A673 (cell line): ENCODE data around the gene CUX1. TPM values are rescaled to one million over a fixed set of nuclear protein-coding genes. Genes with fewer than 3 reads are reported as not detected.

Experiments
- BruUV-seq: library from RNA; stranded (reverse); fragments of 400-500 nt; replicated peaks from 2 replicates; lab custom pipeline; 2021; lab: Mats Ljungman, UMichigan
- CTCF ChIA-PET: fragments of 300-600 bp; sonication (Branson Sonifier 250); formaldehyde crosslinking; loops from one replicate; lab custom pipeline; 2022; ENCODE audit warnings: antibody characterized with exemption; lab: Charles Lee
- POLR2A ChIA-PET: fragments of 300-600 bp; sonication (Branson Sonifier 250); formaldehyde crosslinking; loops from one replicate; lab custom pipeline; 2022; ENCODE audit warnings: antibody characterized with exemption; ENCODE audit not compliant: low non-redundant PET; lab: Charles Lee
- DNase-seq: peaks from one replicate; pipeline ENCODE4 v3.0.0-alpha.2; 2015; ENCODE audit warnings: low spot score
- H3K27ac ChIP-seq: fragments of 200-600 bp; sonication (generic); 2 replicates; pipeline ENCODE4 v1.5.1; 2016; ENCODE audit warnings: mixed run types, low read depth, mild to moderate bottlenecking, mixed read lengths, antibody characterized with exemption, low read length; ENCODE audit not compliant: poor library complexity, severe bottlenecking
- H3K27me3 ChIP-seq: fragments of 200-600 bp; sonication (generic); replicated peaks from 2 replicates; pipeline ENCODE4 v1.6.1; 2017; ENCODE audit warnings: mixed run types, low read depth, mild to moderate bottlenecking, mixed read lengths, antibody characterized with exemption, low read length; ENCODE audit not compliant: insufficient read depth, poor library complexity
- H3K36me3 ChIP-seq: fragments of 200-600 bp; sonication (generic); 2 replicates; pipeline ENCODE4 v1.6.1; 2016; ENCODE audit warnings: mixed run types, mild to moderate bottlenecking, mixed read lengths, antibody characterized with exemption, low read length; ENCODE audit not compliant: insufficient read depth, poor library complexity, severe bottlenecking
- H3K4me1 ChIP-seq: fragments of 200-600 bp; sonication (generic); 2 replicates; pipeline ENCODE4 v1.6.1; 2017; ENCODE audit warnings: mixed run types, mild to moderate bottlenecking, mixed read lengths, antibody characterized with exemption, low read length; ENCODE audit not compliant: insufficient read depth, poor library complexity, severe bottlenecking
- H3K4me3 ChIP-seq: fragments of 200-600 bp; sonication (generic); 2 replicates; pipeline ENCODE4 v1.5.1; 2016; ENCODE audit warnings: low read depth, mixed run types, mild to moderate bottlenecking, mixed read lengths, low read length; ENCODE audit not compliant: poor library complexity, severe bottlenecking
- H3K9me3 ChIP-seq: fragments of 200-600 bp; sonication (generic); 2 replicates; pipeline ENCODE4 v1.6.1; 2016; ENCODE audit warnings: mixed run types, low read depth, mild to moderate bottlenecking, mixed read lengths, antibody characterized with exemption, low read length; ENCODE audit not compliant: poor library complexity, severe bottlenecking
- EZH2 ChIP-seq: fragments of 200-600 bp; sonication (generic); IDR thresholded peaks from 2 replicates; pipeline ENCODE4 v1.6.1; 2017; ENCODE audit warnings: borderline replicate concordance, low read depth, mild to moderate bottlenecking, mixed read lengths, antibody characterized with exemption, low read length; ENCODE audit not compliant: poor library complexity, severe bottlenecking
- intact Hi-C: fragments of 100-400 bp; cut with micrococcal nuclease; formaldehyde crosslinking; loops from one replicate; pipeline ENCODE4 v1.10.0; 2022; ENCODE audit not compliant: unreplicated experiment
- total RNA-seq: library from RNA; stranded (reverse); gene quantifications from 2 replicates; pipeline ENCODE4 v1.2.3, GENCODE V29; 2021
- TF ChIP-seq, protein P1 (sequence below): fragments of 300-800, 200-600 bp; sonication (generic); conservative IDR thresholded peaks from 2 replicates; pipeline ENCODE4 v1.5.1; 2017; ENCODE audit warnings: low read depth, mild to moderate bottlenecking, antibody characterized with exemption, low read length, moderate library complexity, mixed read lengths

Gene CUX1
- total RNA-seq, 1 experiment from 2014 or later: 49.4 TPM

GRCh38 chr7:101870361-101871062 lies 53.1 kb downstream of the CUX1 start:
- POLR2A ChIA-PET: no interaction called here
- CTCF ChIA-PET: no interaction called here
- Histone ChIP-seq H3K4me1 (peaks cover 45% of the 10 kb centered on the region), H3K27me3 (no peaks in the 10 kb centered on the region), H3K9me3 (no peaks in the 10 kb centered on the region), H3K36me3 (no peaks in the 10 kb centered on the region), H3K4me3 (no peak overlapping the region), H3K27ac (no peak overlapping the region)
- BruUV-seq: no TSS peak
- intact Hi-C loops: no loop called here
- no peak for TF ChIP-seq EZH2
- TF ChIP-seq, protein P1, sequence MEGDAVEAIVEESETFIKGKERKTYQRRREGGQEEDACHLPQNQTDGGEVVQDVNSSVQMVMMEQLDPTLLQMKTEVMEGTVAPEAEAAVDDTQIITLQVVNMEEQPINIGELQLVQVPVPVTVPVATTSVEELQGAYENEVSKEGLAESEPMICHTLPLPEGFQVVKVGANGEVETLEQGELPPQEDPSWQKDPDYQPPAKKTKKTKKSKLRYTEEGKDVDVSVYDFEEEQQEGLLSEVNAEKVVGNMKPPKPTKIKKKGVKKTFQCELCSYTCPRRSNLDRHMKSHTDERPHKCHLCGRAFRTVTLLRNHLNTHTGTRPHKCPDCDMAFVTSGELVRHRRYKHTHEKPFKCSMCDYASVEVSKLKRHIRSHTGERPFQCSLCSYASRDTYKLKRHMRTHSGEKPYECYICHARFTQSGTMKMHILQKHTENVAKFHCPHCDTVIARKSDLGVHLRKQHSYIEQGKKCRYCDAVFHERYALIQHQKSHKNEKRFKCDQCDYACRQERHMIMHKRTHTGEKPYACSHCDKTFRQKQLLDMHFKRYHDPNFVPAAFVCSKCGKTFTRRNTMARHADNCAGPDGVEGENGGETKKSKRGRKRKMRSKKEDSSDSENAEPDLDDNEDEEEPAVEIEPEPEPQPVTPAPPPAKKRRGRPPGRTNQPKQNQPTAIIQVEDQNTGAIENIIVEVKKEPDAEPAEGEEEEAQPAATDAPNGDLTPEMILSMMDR: no peak
- no peak for DNase-seq

- Histone ChIP-seq H3K27ac (no peak overlapping the region), H3K36me3 (no peaks in the 10 kb centered on the region), H3K9me3 (no peaks in the 10 kb centered on the region), H3K27me3 (no peaks in the 10 kb centered on the region), H3K4me3 (no peak overlapping the region), H3K4me1 (peaks cover 45% of the 10 kb centered on the region)
- DNase-seq: no peak
- ChIA-PET POLR2A (no interaction called here), CTCF (no interaction called here)
- intact Hi-C loops: no loop called here
- BruUV-seq: no TSS peak
- TF ChIP-seq, protein P1: no peak
- TF ChIP-seq EZH2: no peak
Observed at GRCh38 chr7:101871351-101871750, 53.9 kb downstream of the CUX1 start.

DNA sequence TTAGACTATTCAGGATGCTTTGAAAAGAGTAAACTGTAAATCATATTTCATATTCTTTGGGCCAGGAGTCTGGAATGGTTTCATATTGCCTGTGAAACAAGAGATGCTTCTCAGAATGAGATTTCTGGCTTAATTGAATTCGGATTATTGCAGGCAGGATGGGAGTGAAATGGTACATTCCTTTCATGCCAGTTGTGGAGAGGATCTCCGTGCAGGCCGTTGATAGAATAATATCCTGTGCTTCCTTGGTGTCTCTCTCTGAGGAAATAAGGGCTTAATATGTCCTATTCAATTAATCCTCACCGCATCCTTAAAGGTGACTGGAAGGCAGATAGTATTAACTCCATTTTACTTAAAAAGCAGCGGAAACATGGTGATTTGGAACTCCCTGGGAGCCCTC lies 56.6 kb downstream of the CUX1 start:
- Histone ChIP-seq H3K4me3 (no peak overlapping the region), H3K36me3 (no peaks in the 10 kb centered on the region), H3K27ac (no peak overlapping the region), H3K27me3 (no peaks in the 10 kb centered on the region), H3K9me3 (no peaks in the 10 kb centered on the region), H3K4me1 (peaks cover 38% of the 10 kb centered on the region)
- TF ChIP-seq, protein P1: no peak
- TF ChIP-seq EZH2: no peak
- peak; percentile 70 for DNase-seq
- intact Hi-C loops: no loop called here
- POLR2A ChIA-PET: no interaction called here
- BruUV-seq: no TSS peak
- CTCF ChIA-PET: no interaction called here
